ENCODE data around the gene SLC4A9.

Gene SLC4A9

DNA sequence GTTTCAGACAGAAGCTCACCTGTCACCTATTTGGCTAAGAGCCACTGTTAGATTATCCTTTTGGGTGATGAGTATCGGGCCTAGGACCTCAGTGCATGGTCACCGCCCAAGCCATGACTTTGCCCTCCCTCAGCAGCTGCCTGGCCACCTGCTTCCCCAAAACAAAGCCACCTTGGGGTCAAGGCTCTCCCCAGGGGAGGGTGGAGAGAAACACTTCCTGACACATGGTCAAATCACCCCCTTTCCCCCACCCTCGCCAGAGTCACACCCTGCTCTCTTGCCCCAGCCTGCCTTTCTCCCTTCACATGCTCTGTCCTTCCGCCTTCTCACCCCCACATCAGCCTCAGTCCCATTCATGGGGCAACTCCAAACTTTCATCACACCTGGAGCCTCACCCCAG is 11.9 kb upstream of the SLC4A9 start:
- no peak overlapping the region for H3K27ac ChIP-seq (ENCODE audit: low read depth, low read length)
- H3K79me2 ChIP-seq (ENCODE audit: control insufficient read depth, low read length), result no peaks in the 10 kb centered on the region
- H3K9me2 ChIP-seq (replicated peaks; ENCODE audit: control insufficient read depth, low read length), result no peaks in the 10 kb centered on the region
- peaks cover 30% of the 10 kb centered on the region for H3K27me3 ChIP-seq (ENCODE audit: control insufficient read depth, low read length)
- H3K4me2 ChIP-seq (ENCODE audit: low read length), result 0 out of 2 replicates have a peak overlapping the region, but pooled peaks have one; percentile 8
- H4K20me1 ChIP-seq (ENCODE audit: control insufficient read depth, insufficient read depth, low read depth, low read length), result no peaks in the 10 kb centered on the region
- no peaks in the 10 kb centered on the region for H3K36me3 ChIP-seq (ENCODE audit: control insufficient read depth, low read length)
- TF ChIP-seq, protein P1, sequence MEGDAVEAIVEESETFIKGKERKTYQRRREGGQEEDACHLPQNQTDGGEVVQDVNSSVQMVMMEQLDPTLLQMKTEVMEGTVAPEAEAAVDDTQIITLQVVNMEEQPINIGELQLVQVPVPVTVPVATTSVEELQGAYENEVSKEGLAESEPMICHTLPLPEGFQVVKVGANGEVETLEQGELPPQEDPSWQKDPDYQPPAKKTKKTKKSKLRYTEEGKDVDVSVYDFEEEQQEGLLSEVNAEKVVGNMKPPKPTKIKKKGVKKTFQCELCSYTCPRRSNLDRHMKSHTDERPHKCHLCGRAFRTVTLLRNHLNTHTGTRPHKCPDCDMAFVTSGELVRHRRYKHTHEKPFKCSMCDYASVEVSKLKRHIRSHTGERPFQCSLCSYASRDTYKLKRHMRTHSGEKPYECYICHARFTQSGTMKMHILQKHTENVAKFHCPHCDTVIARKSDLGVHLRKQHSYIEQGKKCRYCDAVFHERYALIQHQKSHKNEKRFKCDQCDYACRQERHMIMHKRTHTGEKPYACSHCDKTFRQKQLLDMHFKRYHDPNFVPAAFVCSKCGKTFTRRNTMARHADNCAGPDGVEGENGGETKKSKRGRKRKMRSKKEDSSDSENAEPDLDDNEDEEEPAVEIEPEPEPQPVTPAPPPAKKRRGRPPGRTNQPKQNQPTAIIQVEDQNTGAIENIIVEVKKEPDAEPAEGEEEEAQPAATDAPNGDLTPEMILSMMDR (IDR thresholded peaks at IDR 0.05; ENCODE audit: low read depth, low read length, poor library complexity, severe bottlenecking), result no peak
- no peak for TF ChIP-seq EZH2phosphoT487 (IDR thresholded peaks at IDR 0.05; ENCODE audit: borderline replicate concordance, low read length)
- H3K4me1 ChIP-seq (ENCODE audit: control insufficient read depth, low read length), result peaks cover 34% of the 10 kb centered on the region
- H3K4me3 ChIP-seq (ENCODE audit: low read length), result no peak overlapping the region
- no peaks in the 10 kb centered on the region for H3F3A ChIP-seq (ENCODE audit: control insufficient read depth, insufficient read depth)
- no peaks in the 10 kb centered on the region for H3K9me3 ChIP-seq (ENCODE audit: control insufficient read depth, insufficient read depth, low read length)

DNA sequence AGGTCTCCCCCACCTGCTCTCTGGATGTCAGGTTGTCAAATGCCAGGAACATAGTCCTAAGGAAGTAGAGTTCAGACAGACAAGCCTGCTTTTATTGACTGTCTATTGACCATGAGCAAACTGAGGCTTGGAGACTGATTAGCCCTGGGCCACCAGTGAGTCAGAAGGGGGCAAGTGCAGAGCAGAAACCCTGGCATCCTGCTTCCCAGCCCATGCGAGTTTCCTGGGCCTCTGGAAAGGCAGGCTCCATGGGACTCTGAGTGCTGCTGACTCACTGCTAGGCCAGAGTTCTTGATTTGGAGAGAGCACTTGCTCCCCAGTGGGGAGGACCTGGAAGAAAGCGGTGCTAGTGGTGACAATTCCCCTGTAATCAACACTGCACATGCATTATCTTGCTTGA is 10.8 kb upstream of the SLC4A9 start:
- Histone ChIP-seq H3K9me3 (ENCODE audit: control insufficient read depth, insufficient read depth, low read length) (no peaks in the 10 kb centered on the region), H3K4me3 (ENCODE audit: low read length) (no peak overlapping the region), H3F3A (ENCODE audit: control insufficient read depth, insufficient read depth) (no peaks in the 10 kb centered on the region), H3K79me2 (ENCODE audit: control insufficient read depth, low read length) (no peaks in the 10 kb centered on the region), H3K4me2 (ENCODE audit: low read length) (no peak overlapping the region), H3K27ac (ENCODE audit: low read depth, low read length) (no peak overlapping the region), H3K36me3 (ENCODE audit: control insufficient read depth, low read length) (no peaks in the 10 kb centered on the region), H3K27me3 (ENCODE audit: control insufficient read depth, low read length) (peaks cover 28% of the 10 kb centered on the region), H4K20me1 (ENCODE audit: control insufficient read depth, insufficient read depth, low read depth, low read length) (no peaks in the 10 kb centered on the region), H3K4me1 (ENCODE audit: control insufficient read depth, low read length) (peaks cover 28% of the 10 kb centered on the region), H3K9me2 (replicated peaks; ENCODE audit: control insufficient read depth, low read length) (no peaks in the 10 kb centered on the region)
- TF ChIP-seq, protein P1 (IDR thresholded peaks at IDR 0.05; ENCODE audit: low read depth, low read length, poor library complexity, severe bottlenecking), result no peak
- no peak for TF ChIP-seq EZH2phosphoT487 (IDR thresholded peaks at IDR 0.05; ENCODE audit: borderline replicate concordance, low read length)

DNA sequence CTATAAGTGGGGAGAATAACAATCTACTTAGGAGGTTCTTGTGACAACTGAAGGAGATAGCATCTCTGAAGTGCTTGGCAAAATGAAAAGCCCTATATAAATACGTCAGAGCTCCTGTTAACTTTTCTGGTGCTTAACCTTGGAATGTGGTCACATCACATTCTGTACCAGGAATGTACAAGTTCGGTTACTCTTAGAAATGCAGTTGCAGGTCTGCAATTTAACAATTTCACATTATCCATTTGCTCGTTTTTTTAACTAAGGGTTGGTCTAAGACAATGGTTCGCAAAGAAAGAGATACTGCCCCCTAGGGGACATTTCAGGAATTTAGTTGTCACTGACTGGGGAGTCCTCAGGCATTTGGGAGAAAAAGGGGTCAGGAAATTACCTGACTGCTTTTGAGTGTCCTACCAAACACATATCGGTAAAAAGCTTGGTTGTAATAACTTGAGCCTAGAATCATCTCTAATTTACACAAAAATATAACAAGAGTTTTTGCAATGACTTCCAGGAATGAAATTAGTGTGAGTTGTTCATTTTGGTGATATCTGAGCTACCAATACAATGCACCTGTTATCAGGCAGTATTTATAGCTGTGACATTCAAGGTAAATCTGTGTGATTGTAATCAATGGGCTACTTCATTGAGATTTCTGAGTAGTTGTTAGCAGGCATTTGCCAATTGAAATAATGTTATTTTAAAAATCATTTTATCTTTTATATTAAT is 8.2 kb upstream of the SLC4A9 start:
- Histone ChIP-seq H3K4me3 (ENCODE audit: low read length) (no peak overlapping the region), H4K20me1 (ENCODE audit: control insufficient read depth, insufficient read depth, low read depth, low read length) (no peaks in the 10 kb centered on the region), H3F3A (ENCODE audit: control insufficient read depth, insufficient read depth) (no peaks in the 10 kb centered on the region), H3K4me1 (ENCODE audit: control insufficient read depth, low read length) (peaks cover 20% of the 10 kb centered on the region), H3K9me2 (replicated peaks; ENCODE audit: control insufficient read depth, low read length) (no peaks in the 10 kb centered on the region), H3K36me3 (ENCODE audit: control insufficient read depth, low read length) (no peaks in the 10 kb centered on the region), H3K9me3 (ENCODE audit: control insufficient read depth, insufficient read depth, low read length) (no peaks in the 10 kb centered on the region), H3K27me3 (ENCODE audit: control insufficient read depth, low read length) (peaks cover 6% of the 10 kb centered on the region), H3K79me2 (ENCODE audit: control insufficient read depth, low read length) (no peaks in the 10 kb centered on the region), H3K4me2 (ENCODE audit: low read length) (no peak overlapping the region), H3K27ac (ENCODE audit: low read depth, low read length) (no peak overlapping the region)
- TF ChIP-seq EZH2phosphoT487 (IDR thresholded peaks at IDR 0.05; ENCODE audit: borderline replicate concordance, low read length), result no peak
- TF ChIP-seq, protein P1 (IDR thresholded peaks at IDR 0.05; ENCODE audit: low read depth, low read length, poor library complexity, severe bottlenecking), result peak; percentile 84
